HT1080 (cell line): ENCODE data around the gene FNDC3B. TPM values are rescaled to one million over a fixed set of nuclear protein-coding genes. Genes with fewer than 3 reads are reported as not detected.

Experiments
- DNase-seq: peaks from one replicate; pipeline ENCODE4 v3.0.0-alpha.2; 2015; ENCODE audit warnings: low read depth
- total RNA-seq: library from RNA; depleted of rRNA; stranded (reverse); fragments of >200 nt; shearing (Covaris generic); gene quantifications from 2 replicates; pipeline ENCODE4 v1.2.3, GENCODE V29; 2014

The FNDC3B gene
- total RNA-seq, 1 experiment from 2014 or later: 63.7 TPM

- DNase-seq: no peak
Observed at GRCh38 chr3:172112734-172113120, 73.3 kb downstream of the FNDC3B start.

GRCh38 chr3:172113710-172114109, 74.3 kb downstream of the FNDC3B start:
- no peak for DNase-seq

GRCh38 chr3:172115059-172115458, 75.7 kb downstream of the FNDC3B start:
- no peak for DNase-seq

- no peak for DNase-seq
Observed at GRCh38 chr3:172115787-172116186, 76.4 kb downstream of the FNDC3B start.

- no peak for DNase-seq
Observed at GRCh38 chr3:172118019-172118418, 78.6 kb downstream of the FNDC3B start.

GRCh38 chr3:172119266-172119969, 80.0 kb downstream of the FNDC3B start:
- no peak for DNase-seq

- DNase-seq: no peak
Observed at GRCh38 chr3:172120912-172121311, 81.5 kb downstream of the FNDC3B start.

- DNase-seq: no peak
Observed at GRCh38 chr3:172121981-172122380, 82.6 kb downstream of the FNDC3B start.

- no peak for DNase-seq
Observed at GRCh38 chr3:172124271-172124670, 84.9 kb downstream of the FNDC3B start.

- DNase-seq: no peak
Observed at GRCh38 chr3:172125053-172125452, 85.7 kb downstream of the FNDC3B start.

- DNase-seq: no peak
Observed at GRCh38 chr3:172125963-172126457, 86.6 kb downstream of the FNDC3B start.

GRCh38 chr3:172126741-172127140, 87.4 kb downstream of the FNDC3B start:
- no peak for DNase-seq

GRCh38 chr3:172127141-172127540, 87.8 kb downstream of the FNDC3B start:
- no peak for DNase-seq

- no peak for DNase-seq
Observed at GRCh38 chr3:172127929-172128580, 88.7 kb downstream of the FNDC3B start.

- DNase-seq: no peak
Observed at GRCh38 chr3:172128858-172129257, 89.5 kb downstream of the FNDC3B start.

- no peak for DNase-seq
Observed at GRCh38 chr3:172129498-172129849, 90.1 kb downstream of the FNDC3B start.

GRCh38 chr3:172129850-172130716, 90.7 kb downstream of the FNDC3B start:
- peak; percentile 100 for DNase-seq

GRCh38 chr3:172130717-172131050, 91.3 kb downstream of the FNDC3B start:
- no peak for DNase-seq

GRCh38 chr3:172131746-172132145, 92.4 kb downstream of the FNDC3B start:
- DNase-seq: no peak

GRCh38 chr3:172132159-172132586, 92.8 kb downstream of the FNDC3B start:
- no peak for DNase-seq

GRCh38 chr3:172132721-172133311, 93.4 kb downstream of the FNDC3B start:
- no peak for DNase-seq

- no peak for DNase-seq
Observed at GRCh38 chr3:172133838-172134237, 94.5 kb downstream of the FNDC3B start.
